NOMO-1 treated with dmso at 0.1 percent for 144 hours (cell line): ENCODE data around the gene PCDH17.

Experiments used
- DNase-seq: peaks from one replicate; lab custom pipeline; 2025; ENCODE audit not compliant: unreplicated experiment; lab: John Stamatoyannopoulos, UW

The PCDH17 gene

GRCh38 chr13:57633950-57634838 lies 2.6 kb downstream of the PCDH17 start:
- DNase-seq = no peak

GRCh38 chr13:57634839-57635165 lies 3.3 kb downstream of the PCDH17 start:
- DNase-seq = no peak

DNA sequence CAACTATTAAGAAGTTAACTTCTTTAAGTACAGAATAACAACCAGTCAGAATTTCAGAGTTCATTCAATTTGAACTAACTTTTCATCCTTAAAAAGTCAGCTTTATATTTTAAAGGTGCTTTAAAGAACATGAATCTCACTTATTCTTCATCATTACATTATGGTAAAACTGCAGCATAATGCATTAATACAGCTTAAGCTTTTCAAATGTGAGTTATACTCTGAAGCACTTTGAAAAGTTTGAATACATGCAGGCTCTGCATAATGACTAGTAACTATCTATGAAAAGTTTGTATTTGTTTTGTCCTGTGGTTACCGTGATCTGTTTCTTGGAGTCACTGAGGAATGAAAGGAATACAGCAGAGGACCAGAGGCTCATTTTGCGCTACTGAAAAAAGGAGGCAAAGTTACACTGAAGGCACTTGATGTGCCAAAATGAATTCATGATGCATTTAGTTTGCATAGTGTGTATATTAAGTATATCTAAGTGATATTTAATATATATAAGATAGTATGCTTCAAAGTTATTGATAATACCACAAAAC lies 4.1 kb downstream of the PCDH17 start:
- no peak for DNase-seq

DNA sequence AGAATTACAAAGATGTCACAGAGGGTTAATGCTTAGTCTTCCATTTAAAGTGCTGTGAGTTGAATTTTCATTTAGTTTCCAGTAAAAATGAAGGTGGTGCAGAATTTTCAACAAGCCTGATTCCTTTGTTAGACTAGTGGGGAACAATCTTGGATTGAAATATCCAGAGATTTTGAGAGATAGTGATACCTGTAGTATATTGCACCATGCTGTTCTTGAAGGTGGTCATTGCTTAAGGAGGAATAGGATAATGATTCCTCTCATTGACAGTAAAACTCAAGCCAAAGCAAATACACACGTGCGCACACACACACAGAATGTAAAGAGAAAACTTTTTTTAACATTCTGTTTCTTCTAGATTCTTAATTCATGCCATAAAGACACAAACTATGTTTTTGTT lies 5.3 kb downstream of the PCDH17 start:
- DNase-seq = no peak

DNA sequence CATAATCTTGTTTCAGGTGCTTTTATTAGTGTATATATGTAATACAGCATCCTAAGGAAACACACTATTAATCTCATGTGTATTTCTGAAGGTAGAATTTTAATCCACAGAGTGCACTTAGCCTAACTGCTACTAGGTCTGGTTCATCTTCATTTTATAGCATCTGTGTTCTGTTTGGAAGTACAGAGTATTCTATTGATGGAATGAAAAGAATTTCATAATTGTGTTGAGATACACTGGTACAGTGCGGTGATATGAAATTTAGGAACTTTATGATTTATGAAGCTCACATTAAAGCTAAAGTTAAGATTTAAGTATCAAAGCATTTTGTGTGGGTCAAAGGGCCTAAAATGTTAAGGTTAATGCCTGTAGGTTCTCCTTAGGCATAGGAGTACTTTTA lies 6.0 kb downstream of the PCDH17 start:
- no peak for DNase-seq

- DNase-seq = no peak
Measured at GRCh38 chr13:57638186-57638890, 6.8 kb downstream of the PCDH17 start.

DNA sequence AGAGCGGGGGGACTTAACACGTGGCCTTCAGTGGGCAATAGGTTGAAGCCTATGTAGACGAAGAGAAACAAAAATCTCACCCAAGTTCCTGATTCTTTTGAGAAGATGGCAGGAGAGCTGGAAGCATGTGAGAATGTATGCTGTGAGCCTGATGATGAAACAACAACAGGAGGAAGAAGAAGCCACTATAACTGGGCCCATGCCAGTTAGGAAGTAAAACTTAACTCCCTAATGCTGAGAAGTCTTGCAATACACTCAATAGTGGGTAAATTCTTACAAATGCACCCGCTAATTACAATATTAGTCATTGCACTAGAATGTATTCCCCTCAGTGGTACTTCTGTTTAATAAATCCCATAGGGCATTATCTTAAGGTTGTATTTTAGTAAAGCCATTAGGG lies 9.1 kb downstream of the PCDH17 start:
- DNase-seq = no peak

DNA sequence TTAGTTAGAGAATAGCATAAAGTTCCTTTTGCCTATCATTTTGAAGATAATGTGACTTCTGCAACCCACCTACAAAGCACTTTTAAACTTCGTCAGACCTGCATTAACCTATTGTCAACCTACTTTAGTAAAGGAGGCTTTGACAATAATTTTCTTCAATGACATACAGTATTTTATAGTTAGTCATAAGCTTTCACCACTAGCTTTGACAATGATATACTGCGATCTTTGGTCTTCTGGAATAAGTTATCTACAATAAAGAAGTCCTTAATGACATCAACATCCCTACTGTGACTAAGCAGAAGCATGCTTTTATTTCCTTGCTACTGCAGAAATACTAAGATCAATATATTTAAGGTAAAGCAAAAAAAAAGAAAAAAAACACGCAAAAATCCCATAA lies 9.5 kb downstream of the PCDH17 start:
- no peak for DNase-seq

DNA sequence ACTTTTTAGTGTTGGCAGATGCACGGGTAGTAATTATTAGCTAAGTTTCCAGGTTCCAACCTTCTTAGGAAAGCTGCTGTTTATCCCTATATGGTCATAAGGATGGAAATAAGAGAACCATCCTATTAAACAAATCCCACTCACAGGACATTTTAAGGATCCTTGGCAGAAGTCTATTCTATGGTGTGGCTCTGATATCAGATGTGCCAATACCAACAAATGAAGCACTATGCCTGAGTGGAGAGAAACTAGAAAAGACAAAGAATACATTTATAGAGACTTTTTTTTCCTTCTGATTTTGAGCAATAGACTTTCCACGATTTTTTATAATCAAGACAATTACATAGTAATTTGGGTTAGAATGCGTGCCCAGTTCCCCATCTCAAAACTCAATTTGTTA lies 12.6 kb downstream of the PCDH17 start:
- no peak for DNase-seq

- no peak for DNase-seq
Measured at GRCh38 chr13:57653229-57653989, 21.9 kb downstream of the PCDH17 start.

GRCh38 chr13:57665481-57665880 lies 33.9 kb downstream of the PCDH17 start:
- no peak for DNase-seq

GRCh38 chr13:57666131-57666953 lies 34.8 kb downstream of the PCDH17 start:
- DNase-seq = no peak

- DNase-seq = no peak
Measured at GRCh38 chr13:57672168-57672567, 40.6 kb downstream of the PCDH17 start.

- DNase-seq = no peak
Measured at GRCh38 chr13:57673197-57673596, 41.7 kb downstream of the PCDH17 start.

DNA sequence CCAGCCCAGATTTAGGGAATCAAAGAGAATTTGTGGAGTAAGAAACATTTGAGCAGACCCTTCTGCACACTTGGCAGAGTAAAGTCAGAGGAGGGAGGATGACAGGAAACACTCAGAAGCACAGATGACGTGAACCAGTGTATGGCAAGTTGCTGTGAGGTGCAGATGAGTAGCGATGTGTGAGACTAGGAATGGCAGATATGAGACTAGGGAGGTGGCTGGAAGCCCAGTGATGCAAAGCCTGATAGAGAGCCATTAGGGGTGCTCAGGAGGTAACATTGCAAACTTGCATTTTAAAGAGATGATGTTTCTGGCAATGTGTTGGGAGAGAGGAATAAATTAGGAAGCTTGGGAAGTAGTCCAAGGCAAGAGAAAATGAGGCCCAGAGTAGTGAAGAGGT lies 44.0 kb downstream of the PCDH17 start:
- DNase-seq = no peak

DNA sequence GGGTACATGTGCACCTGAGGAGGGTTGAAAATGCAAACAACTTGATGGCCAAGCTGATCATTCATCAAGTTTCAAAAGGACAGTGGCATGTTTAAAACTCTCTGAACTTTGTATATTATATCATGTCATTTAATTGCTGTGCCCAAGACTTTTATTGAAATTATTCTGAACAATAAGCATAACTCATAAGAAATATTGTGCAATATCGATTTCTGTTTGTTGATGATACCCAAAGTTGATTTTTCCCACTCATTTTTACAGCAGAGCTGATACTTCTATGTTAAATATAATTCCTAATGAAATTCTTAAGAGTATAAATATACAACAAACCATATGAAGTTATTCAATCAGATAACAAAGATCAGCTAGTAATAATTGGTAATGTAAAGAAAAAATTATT lies 49.1 kb downstream of the PCDH17 start:
- DNase-seq = no peak

GRCh38 chr13:57682128-57682716 lies 50.7 kb downstream of the PCDH17 start:
- no peak for DNase-seq

DNA sequence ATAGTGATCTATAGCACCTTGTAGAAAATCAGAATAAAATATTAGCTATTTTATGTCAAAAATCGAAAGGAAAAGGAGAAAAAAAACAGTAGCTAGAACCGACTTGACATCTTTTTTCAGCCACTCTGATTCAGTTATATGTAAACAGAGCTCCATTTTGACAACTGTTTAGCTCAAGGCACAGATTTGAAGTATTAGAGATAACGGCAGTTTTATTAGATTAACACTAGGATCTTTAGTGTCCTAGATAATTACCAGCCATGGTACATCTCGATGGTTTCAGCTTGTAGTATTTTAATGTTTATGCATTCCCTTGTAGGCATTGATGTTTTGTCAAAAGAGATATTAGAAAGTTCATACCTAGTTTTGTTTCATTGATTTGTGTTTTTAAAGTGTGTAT lies 67.3 kb downstream of the PCDH17 start:
- no peak for DNase-seq

DNA sequence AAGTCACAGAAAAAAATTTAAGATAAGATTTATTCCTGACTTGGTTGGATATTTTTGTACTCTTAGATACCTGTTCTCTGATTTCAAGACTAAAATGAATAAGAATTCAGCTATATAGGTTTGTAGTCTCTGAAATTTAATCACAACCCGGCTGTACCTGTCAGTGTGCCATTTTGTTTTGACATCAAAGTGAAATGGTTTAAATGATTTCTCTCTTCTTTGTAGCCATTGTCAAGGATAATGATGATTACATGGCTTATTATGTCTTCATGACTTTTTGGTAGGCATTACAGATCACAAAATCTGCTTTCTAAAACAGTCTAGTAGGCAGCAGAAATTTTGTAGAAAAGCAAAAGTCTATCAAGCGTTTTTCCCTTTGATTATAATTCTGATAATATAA lies 72.5 kb downstream of the PCDH17 start:
- DNase-seq = no peak

- no peak for DNase-seq
Measured at GRCh38 chr13:57716295-57716694, 84.8 kb downstream of the PCDH17 start.
